Measurements from ENCODE around the gene GRIK1.

Gene GRIK1

DNA sequence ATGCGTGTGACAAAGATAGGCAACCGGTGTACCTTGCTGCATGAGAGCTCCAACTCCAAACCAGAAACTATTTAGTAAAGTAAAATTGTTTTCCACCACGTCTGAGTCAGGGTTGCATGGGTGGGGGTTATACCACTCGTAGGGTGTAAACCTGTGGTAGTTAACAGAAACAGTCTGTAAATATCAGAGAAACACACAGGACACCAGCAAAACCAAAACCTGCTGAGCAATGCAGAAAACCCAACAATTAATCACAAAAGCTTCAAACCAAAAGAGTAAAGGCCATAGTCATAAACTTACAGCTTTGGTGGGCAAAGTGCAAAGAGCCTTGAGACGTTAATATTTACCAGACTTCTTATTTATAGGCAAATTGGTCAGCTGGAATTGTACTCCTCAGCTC is 358.4 kb downstream of the GRIK1 start:
- TF ChIP-seq ZNF501 (tag by site-specific recombination; IDR thresholded peaks at IDR 0.05) (no peak), ZNF423 (tag by site-specific recombination; IDR thresholded peaks at IDR 0.05) (no peak), ZNF433 (tag by site-specific recombination; IDR thresholded peaks at IDR 0.05; ENCODE audit: low read depth) (no peak), MZF1 (tag by site-specific recombination; IDR thresholded peaks at IDR 0.05; ENCODE audit: borderline replicate concordance) (no peak), ZNF473 (tag by site-specific recombination; IDR thresholded peaks at IDR 0.05) (no peak), GFI1B (tag by site-specific recombination; IDR thresholded peaks at IDR 0.05) (no peak), KLF8 (tag by site-specific recombination; IDR thresholded peaks at IDR 0.05) (no peak), ZNF184 (tag by site-specific recombination; IDR thresholded peaks at IDR 0.05) (no peak), FEZF1 (tag by site-specific recombination; IDR thresholded peaks at IDR 0.05) (no peak)
- TF ChIP-seq, protein P1, sequence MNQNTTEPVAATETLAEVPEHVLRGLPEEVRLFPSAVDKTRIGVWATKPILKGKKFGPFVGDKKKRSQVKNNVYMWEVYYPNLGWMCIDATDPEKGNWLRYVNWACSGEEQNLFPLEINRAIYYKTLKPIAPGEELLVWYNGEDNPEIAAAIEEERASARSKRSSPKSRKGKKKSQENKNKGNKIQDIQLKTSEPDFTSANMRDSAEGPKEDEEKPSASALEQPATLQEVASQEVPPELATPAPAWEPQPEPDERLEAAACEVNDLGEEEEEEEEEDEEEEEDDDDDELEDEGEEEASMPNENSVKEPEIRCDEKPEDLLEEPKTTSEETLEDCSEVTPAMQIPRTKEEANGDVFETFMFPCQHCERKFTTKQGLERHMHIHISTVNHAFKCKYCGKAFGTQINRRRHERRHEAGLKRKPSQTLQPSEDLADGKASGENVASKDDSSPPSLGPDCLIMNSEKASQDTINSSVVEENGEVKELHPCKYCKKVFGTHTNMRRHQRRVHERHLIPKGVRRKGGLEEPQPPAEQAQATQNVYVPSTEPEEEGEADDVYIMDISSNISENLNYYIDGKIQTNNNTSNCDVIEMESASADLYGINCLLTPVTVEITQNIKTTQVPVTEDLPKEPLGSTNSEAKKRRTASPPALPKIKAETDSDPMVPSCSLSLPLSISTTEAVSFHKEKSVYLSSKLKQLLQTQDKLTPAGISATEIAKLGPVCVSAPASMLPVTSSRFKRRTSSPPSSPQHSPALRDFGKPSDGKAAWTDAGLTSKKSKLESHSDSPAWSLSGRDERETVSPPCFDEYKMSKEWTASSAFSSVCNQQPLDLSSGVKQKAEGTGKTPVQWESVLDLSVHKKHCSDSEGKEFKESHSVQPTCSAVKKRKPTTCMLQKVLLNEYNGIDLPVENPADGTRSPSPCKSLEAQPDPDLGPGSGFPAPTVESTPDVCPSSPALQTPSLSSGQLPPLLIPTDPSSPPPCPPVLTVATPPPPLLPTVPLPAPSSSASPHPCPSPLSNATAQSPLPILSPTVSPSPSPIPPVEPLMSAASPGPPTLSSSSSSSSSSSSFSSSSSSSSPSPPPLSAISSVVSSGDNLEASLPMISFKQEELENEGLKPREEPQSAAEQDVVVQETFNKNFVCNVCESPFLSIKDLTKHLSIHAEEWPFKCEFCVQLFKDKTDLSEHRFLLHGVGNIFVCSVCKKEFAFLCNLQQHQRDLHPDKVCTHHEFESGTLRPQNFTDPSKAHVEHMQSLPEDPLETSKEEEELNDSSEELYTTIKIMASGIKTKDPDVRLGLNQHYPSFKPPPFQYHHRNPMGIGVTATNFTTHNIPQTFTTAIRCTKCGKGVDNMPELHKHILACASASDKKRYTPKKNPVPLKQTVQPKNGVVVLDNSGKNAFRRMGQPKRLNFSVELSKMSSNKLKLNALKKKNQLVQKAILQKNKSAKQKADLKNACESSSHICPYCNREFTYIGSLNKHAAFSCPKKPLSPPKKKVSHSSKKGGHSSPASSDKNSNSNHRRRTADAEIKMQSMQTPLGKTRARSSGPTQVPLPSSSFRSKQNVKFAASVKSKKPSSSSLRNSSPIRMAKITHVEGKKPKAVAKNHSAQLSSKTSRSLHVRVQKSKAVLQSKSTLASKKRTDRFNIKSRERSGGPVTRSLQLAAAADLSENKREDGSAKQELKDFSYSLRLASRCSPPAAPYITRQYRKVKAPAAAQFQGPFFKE (tag by site-specific recombination; IDR thresholded peaks at IDR 0.05; ENCODE audit: borderline replicate concordance), result no peak
- Histone ChIP-seq H3K4me1 (ENCODE audit: control insufficient read depth, insufficient read depth, low read length) (no peaks in the 10 kb centered on the region), H3K27ac (ENCODE audit: extremely low read depth, low read depth, low read length) (no peak overlapping the region), H3K4me3 (ENCODE audit: low read depth, low read length) (no peak overlapping the region), H3K36me3 (ENCODE audit: control insufficient read depth in 2 of 2, insufficient read depth in 1 of 2, low read length in 2 of 2) (no peaks in the 10 kb centered on the region), H3K9me3 (ENCODE audit: control insufficient read depth, insufficient read depth, low read depth, low read length) (no peaks in the 10 kb centered on the region)
- ChIA-PET CTCF (no interaction called here), POLR2A (no interaction called here)

DNA sequence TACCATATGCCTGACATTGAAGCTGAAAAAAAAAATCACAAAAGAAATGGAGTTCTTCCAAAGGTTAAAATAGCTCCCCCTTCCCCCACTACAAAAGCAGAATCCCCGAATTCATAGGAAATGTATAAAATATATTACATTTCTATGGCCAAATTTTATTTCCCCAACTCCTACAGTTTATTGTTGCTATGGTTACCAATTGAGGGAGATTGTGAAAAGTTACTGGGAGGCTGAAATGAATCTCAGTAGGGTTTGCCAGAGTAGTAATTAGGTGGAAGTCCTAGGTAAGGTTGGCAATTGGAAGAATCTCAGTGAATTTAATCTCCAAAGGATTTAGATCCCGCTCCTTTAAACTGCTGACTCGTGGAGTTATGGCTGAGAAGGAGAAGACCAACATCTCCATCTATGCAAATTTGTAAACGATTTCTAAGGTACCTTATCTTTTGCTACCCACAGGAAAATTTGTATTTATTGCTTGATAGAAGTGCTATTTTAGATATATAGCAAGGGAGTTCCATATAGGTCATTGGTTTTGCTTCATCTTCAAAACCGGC is 359.0 kb downstream of the GRIK1 start:
- ChIA-PET CTCF (no interaction called here), POLR2A (no interaction called here)
- H3K9me3 ChIP-seq (ENCODE audit: control insufficient read depth, insufficient read depth, low read depth, low read length), result no peaks in the 10 kb centered on the region
- no peaks in the 10 kb centered on the region for H3K4me1 ChIP-seq (ENCODE audit: control insufficient read depth, insufficient read depth, low read length)
- no peaks in the 10 kb centered on the region for H3K36me3 ChIP-seq (ENCODE audit: control insufficient read depth in 2 of 2, insufficient read depth in 1 of 2, low read length in 2 of 2)
- H3K4me3 ChIP-seq (ENCODE audit: low read depth, low read length), result no peak overlapping the region
- no peak overlapping the region for H3K27ac ChIP-seq (ENCODE audit: extremely low read depth, low read depth, low read length)
- TF ChIP-seq, protein P2, sequence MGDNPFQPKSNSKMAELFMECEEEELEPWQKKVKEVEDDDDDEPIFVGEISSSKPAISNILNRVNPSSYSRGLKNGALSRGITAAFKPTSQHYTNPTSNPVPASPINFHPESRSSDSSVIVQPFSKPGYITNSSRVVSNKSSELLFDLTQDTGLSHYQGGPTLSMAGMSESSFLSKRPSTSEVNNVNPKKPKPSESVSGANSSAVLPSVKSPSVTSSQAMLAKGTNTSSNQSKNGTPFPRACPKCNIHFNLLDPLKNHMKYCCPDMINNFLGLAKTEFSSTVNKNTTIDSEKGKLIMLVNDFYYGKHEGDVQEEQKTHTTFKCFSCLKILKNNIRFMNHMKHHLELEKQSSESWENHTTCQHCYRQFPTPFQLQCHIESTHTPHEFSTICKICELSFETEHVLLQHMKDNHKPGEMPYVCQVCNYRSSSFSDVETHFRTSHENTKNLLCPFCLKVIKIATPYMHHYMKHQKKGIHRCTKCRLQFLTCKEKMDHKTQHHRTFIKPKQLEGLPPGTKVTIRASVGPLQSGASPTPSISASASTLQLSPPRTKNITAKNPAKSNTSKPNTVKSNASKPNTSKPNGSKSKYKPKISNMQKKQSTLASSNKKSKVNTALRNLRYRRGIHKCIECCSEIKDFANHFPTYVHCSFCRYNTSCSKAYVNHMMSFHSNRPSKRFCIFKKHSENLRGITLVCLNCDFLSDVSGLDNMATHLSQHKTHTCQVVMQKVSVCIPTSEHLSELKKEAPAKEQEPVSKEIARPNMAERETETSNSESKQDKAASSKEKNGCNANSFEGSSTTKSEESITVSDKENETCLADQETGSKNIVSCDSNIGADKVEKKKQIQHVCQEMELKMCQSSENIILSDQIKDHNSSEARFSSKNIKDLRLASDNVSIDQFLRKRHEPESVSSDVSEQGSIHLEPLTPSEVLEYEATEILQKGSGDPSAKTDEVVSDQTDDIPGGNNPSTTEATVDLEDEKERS (tag by site-specific recombination; IDR thresholded peaks at IDR 0.05), result no peak
- no peak for TF ChIP-seq ZNF433 (tag by site-specific recombination; IDR thresholded peaks at IDR 0.05; ENCODE audit: low read depth)
- TF ChIP-seq ZNF23 (tag by site-specific recombination; IDR thresholded peaks at IDR 0.05; ENCODE audit: borderline replicate concordance), result no peak
- no peak for TF ChIP-seq ZNF391 (tag by site-specific recombination; IDR thresholded peaks at IDR 0.05; ENCODE audit: borderline replicate concordance, low read depth)
- no peak for TF ChIP-seq ZBTB48 (tag by site-specific recombination; IDR thresholded peaks at IDR 0.05)
- TF ChIP-seq, protein P3, sequence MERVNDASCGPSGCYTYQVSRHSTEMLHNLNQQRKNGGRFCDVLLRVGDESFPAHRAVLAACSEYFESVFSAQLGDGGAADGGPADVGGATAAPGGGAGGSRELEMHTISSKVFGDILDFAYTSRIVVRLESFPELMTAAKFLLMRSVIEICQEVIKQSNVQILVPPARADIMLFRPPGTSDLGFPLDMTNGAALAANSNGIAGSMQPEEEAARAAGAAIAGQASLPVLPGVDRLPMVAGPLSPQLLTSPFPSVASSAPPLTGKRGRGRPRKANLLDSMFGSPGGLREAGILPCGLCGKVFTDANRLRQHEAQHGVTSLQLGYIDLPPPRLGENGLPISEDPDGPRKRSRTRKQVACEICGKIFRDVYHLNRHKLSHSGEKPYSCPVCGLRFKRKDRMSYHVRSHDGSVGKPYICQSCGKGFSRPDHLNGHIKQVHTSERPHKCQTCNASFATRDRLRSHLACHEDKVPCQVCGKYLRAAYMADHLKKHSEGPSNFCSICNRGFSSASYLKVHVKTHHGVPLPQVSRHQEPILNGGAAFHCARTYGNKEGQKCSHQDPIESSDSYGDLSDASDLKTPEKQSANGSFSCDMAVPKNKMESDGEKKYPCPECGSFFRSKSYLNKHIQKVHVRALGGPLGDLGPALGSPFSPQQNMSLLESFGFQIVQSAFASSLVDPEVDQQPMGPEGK (tag by site-specific recombination; IDR thresholded peaks at IDR 0.05), result no peak
- TF ChIP-seq SCRT1 (tag by site-specific recombination; IDR thresholded peaks at IDR 0.05; ENCODE audit: borderline replicate concordance), result no peak
- TF ChIP-seq ZNF747 (tag by site-specific recombination; IDR thresholded peaks at IDR 0.05), result no peak
- no peak for TF ChIP-seq GFI1B (tag by site-specific recombination; IDR thresholded peaks at IDR 0.05)
- TF ChIP-seq REPIN1 (tag by site-specific recombination; IDR thresholded peaks at IDR 0.05; ENCODE audit: low read depth), result no peak
- no peak for TF ChIP-seq ZNF610 (tag by site-specific recombination; IDR thresholded peaks at IDR 0.05; ENCODE audit: borderline replicate concordance)
- no peak for TF ChIP-seq ZEB2 (tag by site-specific recombination; IDR thresholded peaks at IDR 0.05)
- TF ChIP-seq OVOL3 (tag by site-specific recombination; IDR thresholded peaks at IDR 0.05), result no peak
- no peak for TF ChIP-seq ZNF843 (tag by site-specific recombination; IDR thresholded peaks at IDR 0.05)
- no peak for TF ChIP-seq ZNF341 (tag by site-specific recombination; IDR thresholded peaks at IDR 0.05; ENCODE audit: low read depth)
